Osteoblast (primary cell): ENCODE data around the gene RBM44. TPM values are rescaled to one million over a fixed set of nuclear protein-coding genes. Genes with fewer than 3 reads are reported as not detected.

ENCODE experiments used
- DNase-seq: peaks from one replicate; pipeline ENCODE4 v3.0.0; 2011; ENCODE audit warnings: low spot score, mixed read lengths; ENCODE audit not compliant: insufficient read length; ENCODE audit errors: missing footprints
- H2AFZ ChIP-seq: 2 replicates; pipeline ENCODE4 v1.6.0; 2011; ENCODE audit warnings: mild to moderate bottlenecking, low read length
- H3K27ac ChIP-seq: 2 replicates; pipeline ENCODE4 v1.5.1; 2011; ENCODE audit warnings: mild to moderate bottlenecking, low read depth, low read length, moderate library complexity
- H3K27me3 ChIP-seq: 2 replicates; pipeline ENCODE4 v1.6.0; 2012; ENCODE audit warnings: mild to moderate bottlenecking, control low read depth, inconsistent platforms, low read length, moderate library complexity; ENCODE audit not compliant: insufficient read depth
- H3K36me3 ChIP-seq: 2 replicates; pipeline ENCODE4 v1.5.1; 2011; ENCODE audit warnings: mild to moderate bottlenecking, low read length, control low read depth, moderate library complexity; ENCODE audit not compliant: insufficient read depth
- H3K4me1 ChIP-seq: 2 replicates; pipeline ENCODE4 v1.5.1; 2011; ENCODE audit warnings: mild to moderate bottlenecking, low read length, control low read depth, moderate library complexity; ENCODE audit not compliant: insufficient read depth
- H3K4me2 ChIP-seq: 2 replicates; pipeline ENCODE4 v1.6.0; 2011; ENCODE audit warnings: mild to moderate bottlenecking, low read length; ENCODE audit not compliant: insufficient read depth
- H3K4me3 ChIP-seq: fragments of 200-600 bp; sonication (generic); 3 replicates; pipeline ENCODE4 v1.5.1; 2012; ENCODE audit warnings: mild to moderate bottlenecking, low read length, inconsistent platforms; ENCODE audit not compliant: insufficient read depth
- H3K79me2 ChIP-seq: 2 replicates; pipeline ENCODE4 v1.6.0; 2012; ENCODE audit warnings: mild to moderate bottlenecking, low read length, control low read depth, inconsistent platforms; ENCODE audit not compliant: insufficient read depth
- H3K9me3 ChIP-seq: 2 replicates; pipeline ENCODE4 v1.5.1; 2011; ENCODE audit warnings: low read depth, low read length, control low read depth
- H4K20me1 ChIP-seq: 2 replicates; pipeline ENCODE4 v1.6.0; 2012; ENCODE audit warnings: mild to moderate bottlenecking, low read length, control low read depth; ENCODE audit not compliant: insufficient read depth
- CTCF ChIP-seq: IDR thresholded peaks from 2 replicates; pipeline ENCODE4 v1.5.1; 2011; ENCODE audit warnings: mild to moderate bottlenecking, low read depth, low read length, moderate library complexity; ENCODE audit errors: extremely low read depth
- total RNA-seq: library from RNA; depleted of rRNA; stranded (reverse); fragments of >200 nt; gene quantifications from 2 replicates; pipeline ENCODE4 v1.2.3, GENCODE V29; 2012

Gene RBM44
- total RNA-seq, 1 donor, result 0.72 TPM

GRCh38 chr2:237876532-237876931 is 78.0 kb downstream of the RBM44 start:
- H3K36me3 ChIP-seq, result no peaks in the 10 kb centered on the region
- no peak for DNase-seq
- H3K79me2 ChIP-seq, result no peaks in the 10 kb centered on the region
- H3K9me3 ChIP-seq, result no peaks in the 10 kb centered on the region
- H3K27ac ChIP-seq, result no peak overlapping the region
- H3K4me3 ChIP-seq, result no peak overlapping the region
- peaks cover 25% of the 10 kb centered on the region for H3K4me1 ChIP-seq
- no peaks in the 10 kb centered on the region for H4K20me1 ChIP-seq
- no peak for TF ChIP-seq CTCF
- no peak overlapping the region for H3K4me2 ChIP-seq
- H3K27me3 ChIP-seq, result no peaks in the 10 kb centered on the region
- no peak overlapping the region for H2AFZ ChIP-seq

- H3K79me2 ChIP-seq, result no peaks in the 10 kb centered on the region
- H3K27me3 ChIP-seq, result no peaks in the 10 kb centered on the region
- no peaks in the 10 kb centered on the region for H3K9me3 ChIP-seq
- no peak overlapping the region for H3K4me2 ChIP-seq
- no peak overlapping the region for H3K4me3 ChIP-seq
- H4K20me1 ChIP-seq, result no peaks in the 10 kb centered on the region
- no peaks in the 10 kb centered on the region for H3K36me3 ChIP-seq
- H3K4me1 ChIP-seq, result peaks cover 25% of the 10 kb centered on the region
- no peak for TF ChIP-seq CTCF
- no peak overlapping the region for H3K27ac ChIP-seq
- H2AFZ ChIP-seq, result no peak overlapping the region
- no peak for DNase-seq
Observed at GRCh38 chr2:237876951-237877491, 78.4 kb downstream of the RBM44 start.

GRCh38 chr2:237877576-237878307 is 79.2 kb downstream of the RBM44 start:
- H3K27ac ChIP-seq, result no peak overlapping the region
- H3K79me2 ChIP-seq, result no peaks in the 10 kb centered on the region
- H4K20me1 ChIP-seq, result no peaks in the 10 kb centered on the region
- H3K4me2 ChIP-seq, result no peak overlapping the region
- H3K9me3 ChIP-seq, result no peaks in the 10 kb centered on the region
- no peak overlapping the region for H2AFZ ChIP-seq
- H3K36me3 ChIP-seq, result no peaks in the 10 kb centered on the region
- no peak for DNase-seq
- no peaks in the 10 kb centered on the region for H3K27me3 ChIP-seq
- H3K4me1 ChIP-seq, result peaks cover 25% of the 10 kb centered on the region
- H3K4me3 ChIP-seq, result no peak overlapping the region
- no peak for TF ChIP-seq CTCF

GRCh38 chr2:237878321-237879057 is 79.9 kb downstream of the RBM44 start:
- Histone ChIP-seq H3K27ac (no peak overlapping the region), H4K20me1 (no peaks in the 10 kb centered on the region)

More at GRCh38 chr2:237878321-237879057, 79.9 kb downstream of the RBM44 start:
- TF ChIP-seq CTCF, result no peak
- Histone ChIP-seq H3K4me2 (no peak overlapping the region), H3K79me2 (no peaks in the 10 kb centered on the region), H3K4me1 (peaks cover 25% of the 10 kb centered on the region), H3K27me3 (no peaks in the 10 kb centered on the region), H3K36me3 (no peaks in the 10 kb centered on the region), H3K9me3 (no peaks in the 10 kb centered on the region), H3K4me3 (no peak overlapping the region), H2AFZ (no peak overlapping the region)
- no peak for DNase-seq
